ENCODE results near the gene SRRD.
"Not testable (repeated sequence)": the region's sequence is repeated elsewhere in the genome, so short reads cannot be mapped to it uniquely, and the experiment has no call there.

The SRRD gene

DNA sequence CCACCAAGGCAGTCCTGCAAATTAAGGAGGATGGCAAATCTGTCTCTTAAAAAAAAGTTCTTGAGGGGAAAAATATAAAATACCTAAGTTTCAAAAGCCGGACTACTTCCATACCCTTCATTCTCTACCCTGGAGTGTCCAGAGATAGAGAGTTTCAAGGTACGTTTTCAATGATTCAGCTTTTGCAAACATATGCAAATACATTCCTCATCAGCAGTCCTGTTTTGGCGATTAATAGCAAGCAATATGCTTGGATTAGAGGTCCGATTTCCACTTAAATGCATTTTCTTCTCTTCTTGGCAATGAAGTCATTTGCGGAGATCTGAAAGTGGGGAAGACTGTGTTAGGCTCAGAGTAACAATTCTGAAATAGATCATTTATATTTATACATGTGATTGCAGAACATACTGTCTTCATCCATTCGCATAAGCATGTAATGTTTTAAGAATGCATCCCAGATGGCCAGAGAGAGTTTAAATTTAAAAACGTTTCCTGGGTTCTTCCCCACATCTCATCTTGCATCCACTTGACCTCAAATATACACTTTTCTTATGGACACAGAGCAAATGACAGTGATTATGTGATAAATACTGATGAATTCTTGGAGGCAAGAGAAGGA, 42.4 kb downstream of the SRRD start:
- DNase-seq: no peak

DNA sequence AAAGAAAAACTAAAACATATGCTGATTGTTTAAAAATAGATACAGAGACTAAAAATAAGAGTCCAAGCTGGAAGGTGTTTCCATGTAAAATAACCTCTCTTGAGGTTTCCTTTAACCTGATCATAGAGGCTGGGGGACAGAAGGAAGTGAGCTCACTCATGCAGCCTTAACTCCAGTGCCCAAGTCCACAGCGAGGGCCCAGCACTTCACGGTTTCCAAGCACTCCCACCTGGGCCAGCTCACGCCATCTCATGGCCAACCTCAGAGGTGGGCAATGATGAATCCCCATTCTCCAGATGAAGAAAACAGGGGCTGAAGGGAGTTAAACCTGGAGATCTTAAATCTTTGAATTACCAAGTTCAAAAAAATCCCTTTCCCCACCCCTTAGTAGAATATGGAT, 43.5 kb downstream of the SRRD start:
- no peak for DNase-seq

DNA sequence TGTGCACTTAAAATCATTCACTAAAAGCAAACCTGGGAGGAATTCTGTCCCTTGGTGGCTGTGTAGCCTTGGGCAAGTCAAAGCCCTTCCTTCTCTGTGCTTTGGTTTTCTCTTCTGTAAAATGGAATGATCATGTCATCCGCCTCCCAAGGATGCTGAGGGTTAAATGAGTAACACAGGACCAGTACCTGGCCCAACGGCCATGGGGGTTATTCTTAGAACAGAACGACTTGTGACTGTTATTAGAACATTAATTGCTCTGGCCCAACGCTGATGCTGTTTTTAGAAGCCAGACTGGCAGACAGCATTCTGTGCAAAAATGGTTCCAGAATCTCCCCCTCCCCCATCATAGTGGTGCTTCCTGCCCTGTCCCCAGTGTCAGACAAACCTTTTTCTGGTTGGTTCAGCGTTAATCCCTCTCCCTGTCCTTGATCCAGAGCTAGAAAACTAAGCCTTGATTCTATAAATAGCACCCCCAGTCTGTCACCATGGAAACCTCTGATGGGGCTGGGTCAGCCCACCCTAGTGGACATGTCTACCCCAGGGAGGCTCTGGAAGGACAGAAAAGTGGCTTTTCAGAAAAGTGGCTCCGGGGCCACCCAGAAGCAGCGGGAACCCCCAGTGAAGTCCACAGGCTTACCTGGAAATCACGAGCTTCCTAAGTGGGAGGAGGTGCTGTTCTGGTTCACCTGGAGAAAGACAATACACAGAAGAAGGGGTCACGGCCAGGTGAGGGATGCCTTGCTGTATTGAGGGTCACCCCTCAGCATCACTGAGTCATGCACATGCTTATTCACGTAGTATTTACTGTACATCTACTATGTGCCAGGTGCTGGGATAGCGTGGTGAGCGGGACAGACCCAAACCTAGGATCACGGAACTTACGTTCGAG, 44.1 kb downstream of the SRRD start:
- no peak for DNase-seq

DNA sequence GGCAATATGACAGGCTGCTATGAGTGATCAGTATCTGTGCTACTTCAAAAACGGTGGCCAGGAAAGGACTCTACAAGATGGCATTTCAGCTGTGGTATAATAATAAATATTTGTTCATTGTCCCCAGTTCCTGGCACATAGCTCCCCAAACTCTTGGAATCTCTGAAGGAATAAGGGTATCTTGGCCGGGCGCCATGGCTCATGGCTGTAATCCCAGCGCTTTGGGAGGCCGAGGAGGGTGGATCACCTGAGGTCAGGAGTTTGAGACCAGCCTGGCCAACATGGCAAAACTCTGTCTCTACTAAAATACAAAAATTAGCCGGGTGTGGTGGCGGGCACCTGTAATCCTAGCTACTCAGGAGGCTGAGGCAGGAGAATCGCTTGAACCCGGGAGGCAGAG, 44.8 kb downstream of the SRRD start:
- DNase-seq: not testable (repeated sequence)

DNA sequence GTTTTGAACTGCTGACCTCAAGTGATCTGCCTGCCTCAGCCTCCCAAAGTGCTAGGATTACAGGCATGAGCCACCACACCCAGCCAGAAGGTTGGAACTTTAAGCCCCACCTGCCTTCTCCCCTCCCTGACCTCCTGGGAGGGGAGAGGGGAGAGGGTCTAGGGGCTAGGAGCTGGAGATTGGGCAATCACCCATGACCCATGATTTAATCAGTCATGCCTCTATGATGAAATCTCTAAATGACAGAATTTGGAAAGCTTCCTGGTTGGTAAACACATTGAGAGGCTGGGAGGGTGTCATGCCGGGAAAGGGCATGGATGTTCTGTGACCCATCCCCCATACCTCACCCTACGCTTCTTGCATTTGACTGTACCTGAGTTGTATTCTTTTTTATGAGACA, 45.7 kb downstream of the SRRD start:
- DNase-seq: no peak

DNA sequence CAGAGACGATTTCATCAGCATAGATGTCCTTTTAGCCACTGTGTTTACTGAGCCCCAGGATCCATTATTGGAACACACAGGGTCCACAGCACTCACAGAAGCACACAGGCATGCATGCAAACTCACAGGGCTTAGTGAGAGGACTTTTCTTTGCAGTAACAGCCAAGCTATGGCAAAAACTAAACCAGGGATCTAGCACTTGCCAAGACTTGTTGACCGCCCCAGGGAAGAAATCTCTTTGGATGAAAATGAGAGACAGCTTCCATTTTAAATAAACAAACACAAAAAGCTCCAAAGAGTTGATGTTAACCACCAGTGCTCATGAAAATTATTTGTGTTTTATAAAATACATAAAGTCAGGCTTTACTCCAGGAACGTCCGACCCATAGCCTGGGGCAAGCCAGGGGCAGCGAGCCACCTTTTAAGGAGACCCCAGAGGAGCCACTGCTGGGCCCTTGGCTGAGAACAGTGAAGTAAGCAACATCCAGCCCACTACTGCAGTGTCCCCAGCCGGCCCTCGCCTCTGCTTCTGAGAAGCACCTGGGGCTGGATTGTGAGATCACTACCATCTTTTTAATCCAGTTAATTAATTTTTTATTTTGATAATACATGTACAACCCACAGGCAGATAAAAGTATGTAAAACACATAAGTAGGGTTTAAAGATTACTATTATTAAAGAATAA, 50.6 kb downstream of the SRRD start:
- no peak for DNase-seq

DNA sequence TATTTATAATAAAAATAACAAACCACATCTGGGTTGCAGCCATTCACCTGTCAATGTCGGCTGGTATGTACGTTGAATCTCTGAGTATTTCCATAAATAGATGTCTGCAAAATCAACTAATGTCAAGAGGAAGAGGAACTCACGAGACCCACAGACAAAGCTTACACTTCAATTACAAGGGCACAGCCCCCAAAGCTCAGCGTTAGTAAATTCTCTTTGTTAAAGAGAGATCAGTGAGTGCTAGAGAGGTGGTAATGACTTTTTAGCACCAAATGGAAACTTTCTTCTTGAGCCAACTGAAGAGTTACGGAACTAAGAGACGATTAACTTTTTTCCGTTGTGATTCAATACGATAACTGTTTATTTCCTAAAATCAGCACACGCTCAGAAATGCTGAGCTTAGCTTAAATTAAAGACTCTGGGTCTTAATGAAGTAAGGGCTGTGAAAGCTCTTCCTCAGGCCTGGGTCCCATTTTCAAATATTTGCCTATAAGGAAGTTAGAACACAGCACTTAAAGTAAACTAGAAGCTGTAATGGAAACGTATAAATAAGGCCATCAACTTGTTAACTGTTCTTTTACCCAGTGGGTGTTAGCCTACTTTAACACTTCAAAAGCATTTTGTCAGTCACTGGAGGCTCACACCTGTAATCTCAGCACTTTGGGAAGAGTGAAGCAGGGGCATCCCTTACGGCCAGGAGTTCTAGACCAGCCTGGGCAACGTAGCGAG, 51.4 kb downstream of the SRRD start:
- no peak for DNase-seq

DNA sequence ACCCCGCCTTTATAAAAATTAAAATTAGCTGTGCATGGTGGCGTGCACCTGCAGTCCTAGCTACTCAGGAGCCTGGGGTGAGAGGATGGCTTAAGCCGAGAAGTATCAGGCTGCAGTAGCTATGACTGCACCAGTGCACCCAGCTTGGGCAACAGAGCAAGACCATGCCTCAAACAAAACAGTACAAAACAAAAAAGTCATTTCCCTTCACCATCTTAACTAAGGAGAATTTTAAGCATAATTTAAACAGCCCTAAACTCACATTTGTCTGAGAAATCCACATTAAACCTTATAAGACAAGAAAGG, 51.9 kb downstream of the SRRD start:
- DNase-seq: no peak

DNA sequence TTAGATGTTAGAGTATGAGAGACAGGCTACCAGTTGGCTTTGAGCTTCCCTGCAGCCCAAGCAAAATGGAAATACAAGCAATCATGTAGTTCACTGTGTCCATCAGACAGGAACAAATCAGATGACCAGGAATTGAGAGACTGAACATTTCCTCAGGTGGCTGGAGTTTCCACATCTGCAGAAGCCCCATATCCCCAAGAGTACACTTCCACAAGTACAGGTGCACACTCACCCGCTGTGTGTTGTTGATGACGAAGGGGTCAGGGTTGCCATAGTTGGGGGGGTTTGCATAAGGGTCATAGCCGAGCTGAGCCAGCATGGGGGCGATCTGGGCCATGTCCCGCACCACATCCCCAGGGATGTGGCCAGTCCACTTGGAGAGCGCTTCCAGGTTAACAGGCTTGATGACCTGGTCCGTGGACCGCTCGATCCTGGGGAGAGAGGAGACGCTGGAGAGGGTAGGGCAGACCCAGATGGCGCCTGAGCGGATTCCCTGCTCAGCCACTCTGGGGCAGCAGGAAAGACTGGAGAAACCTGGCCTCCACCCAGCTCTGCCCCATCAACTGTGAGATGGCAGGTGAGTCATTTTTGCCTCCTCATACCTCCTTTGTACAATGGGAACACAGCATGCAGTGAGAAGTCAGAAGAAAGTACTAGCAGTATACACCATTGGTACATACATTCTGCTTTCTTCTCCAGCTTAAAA, 52.5 kb downstream of the SRRD start:
- DNase-seq: no peak

DNA sequence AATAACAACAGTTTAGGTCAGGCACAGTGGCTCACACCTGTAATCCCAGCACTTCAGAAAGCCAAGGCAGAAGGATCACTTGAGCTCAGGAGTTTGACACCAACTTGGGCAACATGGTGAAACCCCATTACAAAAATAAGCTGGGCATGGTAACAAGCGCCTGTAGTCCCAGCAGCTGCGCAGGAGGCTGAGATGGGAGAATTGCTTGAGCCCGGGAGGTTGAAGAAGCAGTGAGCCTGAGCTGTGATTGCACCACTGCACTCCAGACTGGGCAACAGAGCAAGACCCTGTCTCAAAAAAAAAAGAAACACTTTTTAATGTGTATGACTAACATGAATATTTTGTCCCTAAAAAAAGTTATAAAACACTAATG, 53.1 kb downstream of the SRRD start:
- no peak for DNase-seq

DNA sequence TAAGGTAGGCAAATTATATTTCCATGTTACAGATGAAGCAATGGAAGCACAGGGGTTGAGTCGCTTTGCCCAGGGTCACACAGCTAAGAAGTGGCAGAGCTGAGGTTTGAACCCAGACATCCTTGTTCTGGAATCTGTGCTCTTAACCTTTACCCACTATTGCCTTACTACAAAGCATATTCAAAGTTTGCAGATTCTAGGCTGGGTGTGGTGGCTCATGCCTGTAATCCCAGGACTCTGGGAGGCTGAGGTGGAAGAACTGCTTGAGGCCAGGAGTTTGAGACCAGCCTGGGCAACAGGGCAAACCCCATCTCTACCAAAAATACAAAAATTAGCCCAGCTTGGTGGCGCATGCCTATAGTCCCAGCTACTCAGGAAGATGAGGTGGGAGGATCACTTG, 56.4 kb downstream of the SRRD start:
- no peak for DNase-seq

DNA sequence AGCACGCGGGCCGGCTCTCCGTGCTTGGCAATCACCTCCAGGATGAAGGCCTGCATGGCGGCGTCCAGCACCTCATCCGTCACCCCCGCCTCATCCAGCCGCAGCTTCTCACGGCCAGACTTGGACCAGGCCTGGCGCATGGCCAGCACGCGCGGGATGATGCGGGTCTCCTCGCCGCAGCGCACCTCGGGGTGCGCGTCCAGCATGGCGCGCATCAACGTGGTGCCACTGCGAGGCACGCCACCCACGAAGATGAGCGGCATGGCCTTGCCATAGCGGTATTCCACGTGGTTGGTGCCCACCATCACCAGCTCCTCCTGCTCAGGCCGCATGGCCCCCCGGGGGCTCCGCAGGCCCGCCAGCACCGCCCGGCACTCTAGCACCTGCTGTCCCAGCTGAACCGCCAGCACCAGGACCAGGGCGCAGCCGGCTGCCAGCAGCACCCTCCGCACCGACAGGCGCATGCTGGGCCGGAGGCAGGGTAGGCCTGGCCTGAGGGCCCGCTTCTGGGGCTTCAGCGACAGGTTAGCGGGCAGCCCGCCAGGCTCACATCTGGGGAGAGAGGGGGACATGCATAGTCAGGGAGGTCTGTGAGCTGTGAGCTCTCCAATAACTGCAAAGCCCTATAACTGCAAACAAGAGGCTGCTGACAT, 57.6 kb downstream of the SRRD start:
- no peak for DNase-seq

DNA sequence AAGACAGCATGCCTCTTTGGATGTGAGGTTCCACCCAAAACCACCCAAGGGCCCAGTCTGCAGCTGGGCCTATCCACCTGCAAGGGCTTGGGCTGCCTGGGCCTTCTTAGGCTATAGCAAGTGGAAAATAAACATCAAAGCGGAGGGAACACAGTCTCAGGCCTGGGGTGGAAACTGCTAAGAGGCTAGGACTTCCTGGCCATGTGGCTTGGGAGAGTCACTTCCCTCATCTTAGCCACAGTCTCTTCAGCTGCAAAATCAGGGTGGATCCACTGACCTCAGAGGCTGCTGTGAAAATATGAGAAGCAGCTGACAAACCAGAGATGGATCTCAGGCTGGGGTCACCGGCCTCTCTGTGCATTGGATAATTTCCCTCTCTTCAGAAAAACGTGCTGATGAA, 59.2 kb downstream of the SRRD start:
- no peak for DNase-seq

Measured in activated CD4-positive, alpha-beta T cell treated with anti-CD3 and anti-CD28 coated beads, Interleukin-2, amount 50 U/mL, for 48 hours (primary cell).